HepG2 (cell line): Measurements from ENCODE around the gene TAF12. TPM values are rescaled to one million over a fixed set of nuclear protein-coding genes. Genes with fewer than 3 reads are reported as not detected.
"Not testable (repeated sequence)": the region's sequence is repeated elsewhere in the genome, so short reads cannot be mapped to it uniquely, and the experiment has no call there.

Source experiments
- ATAC-seq: fragments of 200-7000 bp; cut with Tn5 transposase; 3 replicates; pipeline ENCODE4 v1.9.1; 2020; ENCODE audit warnings: mild to moderate bottlenecking, moderate library complexity
- BruUV-seq: library from RNA; stranded (reverse); fragments of 400-500 nt; replicated peaks from 2 replicates; lab custom pipeline; 2021; lab: Mats Ljungman, UMichigan
- CTCF ChIA-PET: fragments of 300-600 bp; formaldehyde crosslinking; extraction: SDS; loops from one replicate; lab custom pipeline; 2021; ENCODE audit warnings: low total read pairs, inconsistent platforms, low intra/inter-chr PET ratio; lab: Yijun Ruan, JAX
- POLR2A ChIA-PET: fragments of 350-600 bp; sonication (Branson Sonifier 250); formaldehyde crosslinking; loops from one replicate; lab custom pipeline; 2020; ENCODE audit warnings: antibody characterized with exemption, inconsistent platforms; lab: Yijun Ruan, JAX
- DNase-seq: peaks from one replicate; pipeline ENCODE4 v3.0.0-alpha.2; 2015; ENCODE audit warnings: low spot score
- FAIRE-seq: peaks from 3 replicates; lab custom pipeline; 2011; peaks lifted over from hg19 to GRCh38; lab: Jason Lieb, UNC
- H2AFZ ChIP-seq: one replicate; pipeline ENCODE4 v1.6.1; 2011; ENCODE audit warnings: low read length, inconsistent platforms
- H3K27ac ChIP-seq: fragments of 300-600 bp; 3 replicates; pipeline ENCODE4 v1.8.0; 2011; ENCODE audit warnings: mixed run types, mild to moderate bottlenecking, mixed read lengths, low read length, inconsistent platforms; ENCODE audit not compliant: insufficient read depth; ENCODE audit errors: extremely low read length
- H3K27me3 ChIP-seq, 2 experiments: fragments of 200-600 bp in 1 of 2; 2 replicates in 1 of 2; 3 replicates in 1 of 2; pipeline versions ENCODE4 v1.6.0 to v1.8.0; 2011; ENCODE audit warnings: low read length in 2 of 2, mild to moderate bottlenecking in 2 of 2, moderate library complexity in 2 of 2, inconsistent platforms in 1 of 2; ENCODE audit not compliant: insufficient read depth in 2 of 2, control insufficient read depth in 1 of 2
- H3K36me3 ChIP-seq, 2 experiments: fragments of 200-600 bp in 1 of 2; replicated peaks in 1 of 2; 2 replicates in 1 of 2; 3 replicates in 1 of 2; pipeline versions ENCODE4 v1.5.1 to v1.8.0; 2011; ENCODE audit warnings: low read length in 2 of 2, inconsistent platforms in 1 of 2; ENCODE audit not compliant: insufficient read depth in 2 of 2, control insufficient read depth in 1 of 2
- H3K4me1 ChIP-seq: 2 replicates; pipeline ENCODE4 v1.5.1; 2012; ENCODE audit warnings: low read length, inconsistent platforms; ENCODE audit not compliant: insufficient read depth
- H3K4me2 ChIP-seq: 2 replicates; pipeline ENCODE4 v1.6.0; 2011; ENCODE audit warnings: low read depth, low read length, inconsistent platforms
- H3K4me3 ChIP-seq, 3 experiments: fragments of 200-600 bp in 1 of 3; sonication (generic), shearing (Covaris generic) in 1 of 3; replicated peaks in 1 of 3; 2 replicates each; pipeline ENCODE4 v1.5.1; 2011 to 2016; ENCODE audit warnings: low read length in 3 of 3, inconsistent platforms in 2 of 3, low read depth in 2 of 3, mild to moderate bottlenecking in 2 of 3, control low read depth in 1 of 3, mixed read lengths in 1 of 3; ENCODE audit not compliant: insufficient read depth in 1 of 3
- H3K79me2 ChIP-seq: one replicate; pipeline ENCODE4 v1.6.1; 2011; ENCODE audit warnings: low read length, inconsistent platforms; ENCODE audit not compliant: insufficient read depth
- H3K9ac ChIP-seq: 2 replicates; pipeline ENCODE4 v1.6.0; 2011; ENCODE audit warnings: mild to moderate bottlenecking, low read depth, low read length, inconsistent platforms; ENCODE audit not compliant: insufficient read depth
- H3K9me3 ChIP-seq: 2 replicates; pipeline ENCODE4 v1.5.1; 2012; ENCODE audit warnings: mild to moderate bottlenecking, low read length
- H4K20me1 ChIP-seq: 2 replicates; pipeline ENCODE4 v1.6.0; 2011; ENCODE audit warnings: inconsistent platforms, mild to moderate bottlenecking, low read length, moderate library complexity; ENCODE audit not compliant: insufficient read depth
- CEBPG ChIP-seq: IDR thresholded peaks from 2 replicates; pipeline ENCODE4 v1.6.1; 2016
- HOXA3 ChIP-seq: sonication (generic); formaldehyde crosslinking; IDR thresholded peaks from 2 replicates; pipeline ENCODE4 v1.5.0; 2020; ENCODE audit warnings: missing genetic modification reagents
- MIXL1 ChIP-seq: IDR thresholded peaks from 2 replicates; pipeline ENCODE4 v1.6.1; 2016
- NR2F6 ChIP-seq, 2 experiments: IDR thresholded peaks; 2 replicates each; pipeline ENCODE4 v1.6.1; 2016; ENCODE audit warnings: antibody characterized with exemption in 1 of 2, mild to moderate bottlenecking in 1 of 2
- THAP11 ChIP-seq: IDR thresholded peaks from 2 replicates; pipeline ENCODE4 v1.6.1; 2016; ENCODE audit warnings: missing biosample characterization, missing genetic modification reagents
- ZBED4 ChIP-seq: sonication (generic); formaldehyde crosslinking; IDR thresholded peaks from 2 replicates; pipeline ENCODE4 v1.4.0; 2020; ENCODE audit warnings: missing genetic modification reagents, borderline replicate concordance
- ZNF430 ChIP-seq: sonication (generic); formaldehyde crosslinking; IDR thresholded peaks from 2 replicates; pipeline ENCODE4 v1.9.0; 2021; ENCODE audit warnings: mild to moderate bottlenecking, missing genetic modification reagents
- WGBS: methylation state at CpG from one replicate; pipeline ENCODE4 v1.1.6; 2017; ENCODE audit warnings: low lambda C conversion rate; 5-methylcytosine and 5-hydroxymethylcytosine counted together
- in situ Hi-C: cut with HindIII; loops from 2 replicates; pipeline ENCODE4 v1.10.0; 2017; ENCODE audit warnings: low pct_unique_long_range_greater_than_20kb; ENCODE audit not compliant: extremely low pct_ligation_motif_present
- intact Hi-C: fragments of 100-400 bp; cut with micrococcal nuclease; formaldehyde crosslinking; loops from one replicate; pipeline ENCODE4 v1.10.0; 2022; ENCODE audit not compliant: unreplicated experiment
- polyA plus RNA-seq, 8 experiments: library from polyadenylated mRNA; depleted of rRNA in 3 of 8; stranded (reverse) in 7 of 8; unstranded in 1 of 8; fragments of >200 nt; fragmentation: Illumina TruSeq in 4 of 8; extraction: Trizol in 4 of 8; gene quantifications; 2 replicates each; pipeline versions ENCODE4 v1.2.1 to v1.2.3, GENCODE V29; 2011 to 2016; ENCODE audit warnings: low read depth in 4 of 8, missing spikeins in 1 of 8, mixed read lengths in 1 of 8; ENCODE audit not compliant: insufficient read depth in 1 of 8
- total RNA-seq, 5 experiments: library from RNA; depleted of rRNA; stranded (reverse); fragments of >200 nt; fragmentation: Illumina TruSeq; extraction: Trizol; gene quantifications; 2 replicates each; pipeline ENCODE4 v1.2.3, GENCODE V29; 2016; ENCODE audit warnings: low read depth in 1 of 5
- TF ChIP-seq, protein P1 (sequence below), 2 experiments: IDR thresholded peaks; 2 replicates each; pipeline ENCODE4 v1.6.1; 2011 to 2012; ENCODE audit warnings: low read length in 2 of 2, borderline replicate concordance in 1 of 2, low read depth in 1 of 2, mild to moderate bottlenecking in 1 of 2, moderate library complexity in 1 of 2
- TF ChIP-seq, protein P2 (sequence below): IDR thresholded peaks from 2 replicates; pipeline ENCODE4 v1.6.1; 2016
- TF ChIP-seq, protein P3 (sequence below): IDR thresholded peaks from 2 replicates; pipeline ENCODE4 v1.6.1; 2018; ENCODE audit warnings: missing genetic modification reagents, mild to moderate bottlenecking, missing compliant biosample characterization

Gene TAF12
- total and polyA plus RNA-seq, 2 of the 13 experiments (the other 11 are each of a cell fraction or from before 2014, with no cell fraction given) = 16.3 to 17.1 TPM

- TF ChIP-seq, protein P1, sequence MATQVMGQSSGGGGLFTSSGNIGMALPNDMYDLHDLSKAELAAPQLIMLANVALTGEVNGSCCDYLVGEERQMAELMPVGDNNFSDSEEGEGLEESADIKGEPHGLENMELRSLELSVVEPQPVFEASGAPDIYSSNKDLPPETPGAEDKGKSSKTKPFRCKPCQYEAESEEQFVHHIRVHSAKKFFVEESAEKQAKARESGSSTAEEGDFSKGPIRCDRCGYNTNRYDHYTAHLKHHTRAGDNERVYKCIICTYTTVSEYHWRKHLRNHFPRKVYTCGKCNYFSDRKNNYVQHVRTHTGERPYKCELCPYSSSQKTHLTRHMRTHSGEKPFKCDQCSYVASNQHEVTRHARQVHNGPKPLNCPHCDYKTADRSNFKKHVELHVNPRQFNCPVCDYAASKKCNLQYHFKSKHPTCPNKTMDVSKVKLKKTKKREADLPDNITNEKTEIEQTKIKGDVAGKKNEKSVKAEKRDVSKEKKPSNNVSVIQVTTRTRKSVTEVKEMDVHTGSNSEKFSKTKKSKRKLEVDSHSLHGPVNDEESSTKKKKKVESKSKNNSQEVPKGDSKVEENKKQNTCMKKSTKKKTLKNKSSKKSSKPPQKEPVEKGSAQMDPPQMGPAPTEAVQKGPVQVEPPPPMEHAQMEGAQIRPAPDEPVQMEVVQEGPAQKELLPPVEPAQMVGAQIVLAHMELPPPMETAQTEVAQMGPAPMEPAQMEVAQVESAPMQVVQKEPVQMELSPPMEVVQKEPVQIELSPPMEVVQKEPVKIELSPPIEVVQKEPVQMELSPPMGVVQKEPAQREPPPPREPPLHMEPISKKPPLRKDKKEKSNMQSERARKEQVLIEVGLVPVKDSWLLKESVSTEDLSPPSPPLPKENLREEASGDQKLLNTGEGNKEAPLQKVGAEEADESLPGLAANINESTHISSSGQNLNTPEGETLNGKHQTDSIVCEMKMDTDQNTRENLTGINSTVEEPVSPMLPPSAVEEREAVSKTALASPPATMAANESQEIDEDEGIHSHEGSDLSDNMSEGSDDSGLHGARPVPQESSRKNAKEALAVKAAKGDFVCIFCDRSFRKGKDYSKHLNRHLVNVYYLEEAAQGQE (IDR thresholded peaks at IDR 0.05; ENCODE audit: borderline replicate concordance in 1 of 2, low read depth in 1 of 2, low read length in 2 of 2) = 0 out of 4 replicates have a peak, but pooled peaks of 1 of the 2 experiments have one; percentile 40
- TF ChIP-seq, all 625 proteins: peak for 105
Measured at GRCh38 chr1:28591708-28592320, 51.1 kb downstream of the TAF12 start, which contains the start of gene RAB42 (continued).

- H3K4me1 ChIP-seq = peaks cover 78% of the 10 kb centered on the region
- H3K79me2 ChIP-seq; H4K20me1 ChIP-seq; H3K9me3 ChIP-seq; ATAC-seq; FAIRE-seq; H3K27me3 ChIP-seq; intact Hi-C loops; H3K36me3 ChIP-seq; H2AFZ ChIP-seq; CTCF ChIA-PET; BruUV-seq; TF ChIP-seq NR2F6 (IDR thresholded peaks at IDR 0.05): not testable (repeated sequence)
- peak overlapping the region in 2 of 3 experiments; percentile 25 to 37; a peak in 4 of 6 replicates for H3K4me3 ChIP-seq
- POLR2A ChIA-PET = interaction anchor here (1.1 kb wide), 1 partner anchor 15 kb away, joined by 3 read pairs; no protein-coding TSS in a partner anchor
- peak overlapping the region; percentile 73 for H3K27ac ChIP-seq
- in situ Hi-C loops = loop anchor here (25.0 kb wide), 1 partner anchor 349 kb away; the partner anchor contains the start of genes ATP5IF1 and DNAJC8
- peak overlapping the region; percentile 39 for H3K9ac ChIP-seq
- peak overlapping the region; percentile 62 for H3K4me2 ChIP-seq
- 38% methylated on average over 19 of the region's 19 CpGs for WGBS
- peak; percentile 65 for DNase-seq
- TF ChIP-seq MIXL1 = peak; percentile 65; the same call in 1 of the 2 replicates
- 0 out of 2 replicates have a peak, but pooled peaks have one; percentile 29 for TF ChIP-seq ZNF430 (CRISPR knock-in tag)
- TF ChIP-seq, protein P2, sequence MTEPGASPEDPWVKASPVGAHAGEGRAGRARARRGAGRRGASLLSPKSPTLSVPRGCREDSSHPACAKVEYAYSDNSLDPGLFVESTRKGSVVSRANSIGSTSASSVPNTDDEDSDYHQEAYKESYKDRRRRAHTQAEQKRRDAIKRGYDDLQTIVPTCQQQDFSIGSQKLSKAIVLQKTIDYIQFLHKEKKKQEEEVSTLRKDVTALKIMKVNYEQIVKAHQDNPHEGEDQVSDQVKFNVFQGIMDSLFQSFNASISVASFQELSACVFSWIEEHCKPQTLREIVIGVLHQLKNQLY = peak; percentile 89
- peak; percentile 81; the same call in 1 of the 2 replicates for TF ChIP-seq ZBED4 (CRISPR knock-in tag)
- peak; percentile 82 for TF ChIP-seq CEBPG
- TF ChIP-seq THAP11 (CRISPR knock-in tag) = 0 out of 2 replicates have a peak, but pooled peaks have one; percentile 20
- peak; percentile 35; the same call in 1 of the 2 replicates for TF ChIP-seq HOXA3 (CRISPR knock-in tag)
- TF ChIP-seq, protein P3, sequence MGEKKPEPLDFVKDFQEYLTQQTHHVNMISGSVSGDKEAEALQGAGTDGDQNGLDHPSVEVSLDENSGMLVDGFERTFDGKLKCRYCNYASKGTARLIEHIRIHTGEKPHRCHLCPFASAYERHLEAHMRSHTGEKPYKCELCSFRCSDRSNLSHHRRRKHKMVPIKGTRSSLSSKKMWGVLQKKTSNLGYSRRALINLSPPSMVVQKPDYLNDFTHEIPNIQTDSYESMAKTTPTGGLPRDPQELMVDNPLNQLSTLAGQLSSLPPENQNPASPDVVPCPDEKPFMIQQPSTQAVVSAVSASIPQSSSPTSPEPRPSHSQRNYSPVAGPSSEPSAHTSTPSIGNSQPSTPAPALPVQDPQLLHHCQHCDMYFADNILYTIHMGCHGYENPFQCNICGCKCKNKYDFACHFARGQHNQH (CRISPR knock-in tag) = 0 out of 2 replicates have a peak, but pooled peaks have one; percentile 34
- TF ChIP-seq NR2F6 (CRISPR knock-in tag; IDR thresholded peaks at IDR 0.05) = peak; percentile 64
Measured at GRCh38 chr1:28586585-28587391, 56.1 kb downstream of the TAF12 start.
